Epidermal melanocyte (primary cell): ENCODE data around the gene TMPRSS15.

Experiments used
- DNase-seq: peaks from one replicate; pipeline ENCODE4 v3.0.0; 2011; ENCODE audit warnings: low spot score; ENCODE audit not compliant: insufficient read length

The TMPRSS15 gene

GRCh38 chr21:18349468-18349867 lies 54.1 kb downstream of the TMPRSS15 start:
- DNase-seq, result no peak

GRCh38 chr21:18340387-18340942 lies 63.1 kb downstream of the TMPRSS15 start:
- DNase-seq, result no peak

- DNase-seq, result no peak
Measured at GRCh38 chr21:18335651-18336236, 67.8 kb downstream of the TMPRSS15 start.

GRCh38 chr21:18334066-18334465 lies 69.5 kb downstream of the TMPRSS15 start:
- no peak for DNase-seq

GRCh38 chr21:18318156-18318555 lies 85.4 kb downstream of the TMPRSS15 start:
- DNase-seq, result no peak

- DNase-seq, result no peak
Measured at GRCh38 chr21:18298228-18298627, 105.4 kb downstream of the TMPRSS15 start.

- DNase-seq, result no peak
Measured at GRCh38 chr21:18294100-18294499, 109.5 kb downstream of the TMPRSS15 start.

- no peak for DNase-seq
Measured at GRCh38 chr21:18289876-18290275, 113.7 kb downstream of the TMPRSS15 start.

GRCh38 chr21:18285379-18285778 lies 118.2 kb downstream of the TMPRSS15 start:
- no peak for DNase-seq

GRCh38 chr21:18275781-18276180 lies 127.8 kb downstream of the TMPRSS15 start:
- DNase-seq, result no peak

- no peak for DNase-seq
Measured at GRCh38 chr21:18274370-18274769, 129.2 kb downstream of the TMPRSS15 start.

- no peak for DNase-seq
Measured at GRCh38 chr21:18273400-18273799, 130.2 kb downstream of the TMPRSS15 start.

- DNase-seq, result no peak
Measured at GRCh38 chr21:18269856-18270255, 133.7 kb downstream of the TMPRSS15 start.

GRCh38 chr21:18268906-18269305 lies 134.7 kb downstream of the TMPRSS15 start:
- DNase-seq, result no peak

- DNase-seq, result no peak
Measured at GRCh38 chr21:18267496-18267895, 136.1 kb downstream of the TMPRSS15 start.

GRCh38 chr21:18265944-18266343 lies 137.6 kb downstream of the TMPRSS15 start:
- no peak for DNase-seq

- no peak for DNase-seq
Measured at GRCh38 chr21:18253799-18254198, 149.8 kb downstream of the TMPRSS15 start.

- no peak for DNase-seq
Measured at GRCh38 chr21:18253221-18253620, 150.4 kb downstream of the TMPRSS15 start.

GRCh38 chr21:18252680-18253079 lies 150.9 kb downstream of the TMPRSS15 start:
- no peak for DNase-seq

GRCh38 chr21:18252256-18252655 lies 151.3 kb downstream of the TMPRSS15 start:
- DNase-seq, result no peak

GRCh38 chr21:18251065-18251464 lies 152.5 kb downstream of the TMPRSS15 start:
- no peak for DNase-seq

- DNase-seq, result no peak
Measured at GRCh38 chr21:18249672-18250071, 153.9 kb downstream of the TMPRSS15 start.

- DNase-seq, result no peak
Measured at GRCh38 chr21:18248171-18248570, 155.4 kb downstream of the TMPRSS15 start.
